ENCODE data around the gene KATNBL1.
"Not testable (repeated sequence)": the region's sequence is repeated elsewhere in the genome, so short reads cannot be mapped to it uniquely, and the experiment has no call there.

Gene KATNBL1

DNA sequence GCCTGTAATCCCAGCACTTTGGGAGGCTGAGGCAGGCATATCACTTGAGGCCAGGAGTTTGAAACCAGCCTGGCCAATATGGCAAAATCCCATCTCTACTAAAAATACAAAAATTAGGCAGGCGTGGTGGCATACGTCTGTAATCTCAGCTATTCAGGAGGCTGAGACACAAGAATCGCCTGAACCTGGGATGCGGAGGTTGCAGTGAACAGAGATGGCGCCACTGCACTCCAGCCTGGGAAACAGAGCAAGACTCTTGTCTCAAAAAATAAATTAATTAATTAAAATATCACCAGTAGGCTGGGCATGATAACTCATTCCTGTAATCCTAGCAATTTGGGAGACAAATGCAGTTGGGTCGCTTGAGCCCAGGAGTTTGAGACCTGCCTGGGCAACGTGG lies 16.6 kb downstream of the KATNBL1 start:
- not testable (repeated sequence) for DNase-seq (ENCODE audit: low read depth)

DNA sequence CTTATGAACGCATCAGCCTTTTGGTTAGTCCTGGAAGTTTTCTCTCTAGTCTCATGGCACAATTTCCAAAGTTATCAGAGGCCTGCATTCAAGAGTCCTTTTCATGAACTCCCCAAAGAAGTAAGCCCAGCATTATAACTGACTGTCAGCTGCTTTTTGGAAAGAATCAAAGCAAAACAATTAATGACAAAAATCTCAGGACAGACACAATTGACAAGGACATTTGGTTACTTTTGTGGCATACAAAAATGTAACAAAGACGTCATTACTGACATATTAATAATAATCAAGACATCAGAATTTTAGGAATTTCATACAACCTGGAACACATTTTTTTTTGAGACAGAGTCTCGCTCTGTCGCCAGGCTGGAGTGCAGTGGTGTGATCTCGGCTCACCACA lies 21.2 kb downstream of the KATNBL1 start:
- no peak for DNase-seq (ENCODE audit: low read depth)

DNA sequence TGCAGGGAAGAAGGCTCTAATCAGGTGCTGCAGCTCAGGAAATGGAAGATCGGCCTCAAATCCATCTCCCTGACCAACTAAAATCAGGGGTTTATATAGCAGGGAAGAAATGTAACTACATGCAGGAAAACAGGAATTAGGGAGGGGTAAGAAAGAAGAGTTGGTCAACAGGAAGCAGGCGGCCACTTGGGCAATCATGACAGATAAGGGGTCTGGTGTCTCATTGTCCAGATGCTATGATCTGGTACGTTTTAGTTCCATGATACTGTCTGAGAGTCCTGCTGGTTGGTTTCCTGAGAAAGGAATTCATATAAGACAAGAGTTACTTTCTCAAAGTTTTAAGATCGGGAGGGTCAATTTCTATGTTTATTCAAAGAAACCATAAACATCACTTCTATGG lies 24.2 kb downstream of the KATNBL1 start:
- no peak for DNase-seq (ENCODE audit: low read depth)

DNA sequence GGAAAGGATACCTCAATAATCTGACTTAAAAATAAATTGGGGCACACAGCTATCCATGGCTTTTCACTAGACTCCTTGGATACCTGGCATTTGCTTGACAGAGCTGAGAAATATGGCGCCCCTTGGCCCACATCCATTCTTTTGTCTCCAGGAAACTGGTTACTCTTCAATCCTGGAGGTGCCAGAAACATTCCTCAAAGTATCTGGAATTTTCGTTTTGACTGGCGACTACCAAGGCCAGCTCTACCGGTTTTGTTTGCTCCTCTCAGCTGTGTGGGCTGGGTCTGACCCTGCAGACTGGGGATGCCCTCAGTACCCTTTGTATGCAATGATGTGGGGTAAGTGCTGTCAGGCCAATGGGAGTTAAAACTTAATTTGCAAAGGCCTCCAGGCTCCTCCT lies 27.0 kb downstream of the KATNBL1 start:
- no peak for DNase-seq (ENCODE audit: low read depth)

DNA sequence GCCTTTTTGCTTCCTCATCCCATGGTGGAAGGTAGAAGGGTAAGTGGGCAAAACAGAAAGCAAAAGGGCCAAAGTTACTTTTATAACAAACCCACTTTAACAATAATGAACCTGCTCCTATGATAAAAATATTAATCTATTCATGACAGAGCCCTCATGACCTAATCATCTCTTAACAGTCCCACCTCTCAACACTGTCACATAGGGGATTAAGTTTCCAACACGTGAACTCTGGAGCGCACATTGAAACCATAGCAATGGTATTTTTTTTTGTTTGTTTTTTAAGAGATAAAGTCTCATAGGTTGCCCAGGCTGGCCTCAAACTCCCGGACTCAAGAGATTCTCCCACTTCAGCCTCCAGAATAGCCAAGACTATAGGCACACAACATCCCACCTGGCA lies 30.7 kb downstream of the KATNBL1 start:
- DNase-seq (ENCODE audit: low read depth), result no peak

DNA sequence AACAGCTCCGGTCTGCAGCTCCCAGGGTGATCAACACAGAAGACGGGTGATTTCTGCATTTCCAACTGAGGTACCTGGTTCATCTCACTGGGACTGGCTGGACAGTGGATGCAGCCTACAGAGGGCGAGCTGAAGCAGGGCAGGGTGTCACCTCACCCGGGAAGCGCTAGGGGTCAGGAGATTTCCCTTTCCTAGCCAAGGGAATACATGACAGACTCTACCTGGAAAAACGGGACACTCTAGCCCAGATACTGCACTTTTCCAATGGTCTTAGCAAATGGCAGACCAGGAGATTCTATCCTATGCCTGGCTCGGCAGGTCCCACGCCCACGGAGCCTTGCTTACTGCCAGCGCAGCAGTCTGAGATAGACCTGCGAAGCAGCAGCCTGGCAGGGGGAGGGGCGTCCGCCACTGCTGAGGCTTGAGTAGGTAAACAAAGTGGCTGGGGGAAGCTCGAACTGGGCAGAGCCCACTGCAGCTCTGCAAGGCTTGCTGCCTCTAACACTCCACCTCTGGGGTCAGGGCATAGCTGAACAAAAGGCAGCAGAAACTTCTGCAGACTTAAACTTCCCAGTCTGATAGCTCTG lies 43.8 kb downstream of the KATNBL1 start:
- DNase-seq (ENCODE audit: low read depth), result not testable (repeated sequence)

DNA sequence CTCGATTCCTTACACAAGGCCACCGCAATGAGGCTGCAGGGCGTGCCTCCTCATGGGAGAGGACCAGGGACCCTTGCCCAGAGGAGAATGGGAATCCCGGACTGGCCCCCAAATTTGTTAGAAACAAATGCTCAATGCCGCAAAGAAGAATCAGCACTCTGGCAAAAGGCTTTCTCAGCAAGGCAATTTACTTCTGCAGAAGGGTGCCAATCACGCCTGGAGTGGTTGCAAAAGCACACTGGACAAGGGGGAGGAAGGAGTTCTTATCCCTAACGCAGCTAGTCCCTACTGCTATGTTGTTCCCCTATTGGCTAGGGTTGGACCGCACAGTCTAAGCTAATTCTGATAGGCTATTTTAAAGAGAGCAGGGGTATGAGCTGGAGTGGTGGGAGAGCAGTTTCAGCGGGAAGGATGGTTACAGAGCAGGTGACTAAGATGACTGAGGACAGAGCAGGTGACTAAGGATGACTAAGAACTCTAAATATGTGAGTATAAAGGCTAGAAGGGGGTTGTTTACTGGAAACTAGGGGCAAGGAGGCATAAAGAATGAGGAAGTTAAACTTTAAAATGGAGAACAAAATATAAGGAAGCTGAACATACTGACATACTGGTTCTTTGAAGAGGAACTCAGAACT lies 48.5 kb downstream of the KATNBL1 start:
- DNase-seq (ENCODE audit: low read depth), result no peak

DNA sequence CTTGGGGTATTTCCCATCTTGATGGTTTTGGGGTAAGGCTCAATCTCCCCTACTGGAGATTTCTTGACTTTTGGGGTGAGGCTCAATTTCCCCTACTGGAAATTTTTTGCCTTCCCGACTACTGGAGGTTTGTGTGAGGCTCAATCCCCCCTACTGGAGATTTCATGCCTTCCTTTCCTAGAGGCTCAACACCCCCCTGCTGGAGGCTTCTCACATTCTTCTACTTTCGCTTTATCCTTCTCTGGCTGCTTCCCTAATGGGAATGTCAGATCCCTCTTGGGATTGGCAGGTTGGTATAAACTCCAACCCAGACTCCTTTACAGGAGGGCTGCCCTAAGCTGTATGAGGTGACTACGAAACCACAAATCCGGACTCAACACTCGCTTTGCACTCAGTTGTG lies 49.2 kb downstream of the KATNBL1 start:
- DNase-seq (ENCODE audit: low read depth), result no peak

DNA sequence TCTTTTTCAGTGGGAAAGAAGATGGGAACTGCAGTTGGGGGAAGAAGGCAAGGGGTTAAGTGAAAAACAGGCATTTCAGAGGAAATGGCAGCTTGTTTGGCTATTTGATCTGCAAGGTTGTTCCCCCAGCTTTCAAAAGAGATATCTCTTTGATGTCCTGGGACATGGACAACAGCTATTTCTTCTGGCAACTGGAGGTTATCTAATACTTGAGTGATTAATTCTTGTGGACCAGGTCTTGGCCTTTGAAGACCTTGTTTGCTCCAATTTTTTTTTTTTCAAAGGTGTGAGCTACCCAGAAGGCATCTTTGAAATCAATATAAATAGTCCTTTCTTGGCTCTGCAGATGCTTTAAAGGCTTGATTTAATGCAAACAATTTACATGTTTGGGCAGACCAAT lies 51.5 kb downstream of the KATNBL1 start:
- DNase-seq (ENCODE audit: low read depth), result no peak

DNA sequence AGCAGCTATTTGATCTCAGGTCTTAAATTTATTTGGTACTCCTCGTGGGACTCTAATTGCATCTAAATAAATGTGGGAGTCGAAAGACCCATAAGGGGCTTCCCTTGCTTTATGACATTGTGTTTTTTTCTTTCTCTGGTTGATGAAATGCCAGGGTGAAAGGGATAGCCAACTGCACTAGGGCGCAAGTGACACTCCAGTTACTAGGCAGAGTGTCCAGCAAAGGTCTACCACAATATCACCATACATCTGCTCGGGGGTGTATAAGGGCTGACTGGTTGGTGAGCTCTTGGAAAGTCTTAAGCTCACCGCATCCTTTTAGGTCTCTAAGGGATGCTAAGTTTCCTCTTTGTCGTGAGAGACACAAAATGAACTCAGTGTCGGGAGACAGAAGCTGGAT lies 54.0 kb downstream of the KATNBL1 start:
- no peak for DNase-seq (ENCODE audit: low read depth)

DNA sequence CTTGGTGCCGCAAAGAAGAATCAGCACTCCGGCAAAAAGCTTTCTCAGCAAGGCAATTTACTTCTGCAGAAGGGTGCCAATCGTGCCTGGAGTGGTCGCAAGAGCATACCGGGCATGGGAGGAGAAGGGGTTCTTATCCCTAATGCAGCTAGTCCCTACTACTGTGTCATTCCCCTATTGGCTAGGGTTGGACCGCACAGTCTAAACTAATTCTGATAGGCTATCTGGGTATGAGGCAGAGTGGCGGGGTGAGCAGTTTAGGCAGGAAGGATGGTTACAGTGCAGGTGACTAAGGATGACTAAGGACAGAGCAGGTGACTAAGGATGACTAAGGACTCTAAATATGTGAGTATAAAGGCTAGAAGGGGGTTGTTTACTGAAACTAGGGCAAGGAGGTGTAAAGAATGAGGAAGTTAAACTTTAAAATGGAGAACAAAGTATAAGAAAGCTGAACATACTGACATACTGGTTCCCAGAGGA lies 55.1 kb downstream of the KATNBL1 start:
- peak; percentile 34 for DNase-seq (ENCODE audit: low read depth)

DNA sequence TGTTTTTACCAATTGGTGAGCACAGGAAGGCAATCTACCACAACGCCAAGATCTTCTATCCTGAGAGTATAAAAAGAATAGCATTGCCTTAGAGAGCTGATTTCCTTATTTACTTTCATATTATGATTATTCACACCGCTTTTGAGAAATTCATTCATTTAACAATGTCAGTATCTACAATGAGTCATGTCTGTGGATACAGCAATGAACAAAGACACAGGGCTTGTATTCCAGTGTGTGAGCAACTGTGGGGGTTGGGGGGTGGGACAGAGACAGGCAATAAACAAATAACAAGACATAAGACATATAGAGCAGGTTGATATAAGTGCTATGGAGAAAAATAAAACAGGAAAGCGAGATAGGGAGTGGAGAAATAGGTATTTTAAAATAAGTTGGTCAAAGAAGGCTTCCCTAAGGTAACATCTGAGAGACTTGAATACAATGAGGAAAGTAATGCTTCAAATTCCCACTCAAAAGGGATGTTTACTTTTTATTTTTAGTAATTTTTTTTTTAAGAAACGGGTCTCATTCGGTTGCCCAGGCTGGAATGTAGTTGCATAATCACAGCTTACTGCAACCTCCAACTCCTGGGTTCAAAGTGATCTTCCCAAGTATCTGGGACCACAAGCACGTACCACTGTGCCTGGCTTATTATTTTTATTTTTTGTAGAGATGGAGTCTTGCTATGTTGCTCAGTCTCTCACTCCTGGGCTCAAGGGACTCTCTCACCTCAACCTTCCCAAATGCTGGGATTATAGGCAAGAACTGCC lies 62.3 kb downstream of the KATNBL1 start:
- no peak for DNase-seq (ENCODE audit: low read depth)

DNA sequence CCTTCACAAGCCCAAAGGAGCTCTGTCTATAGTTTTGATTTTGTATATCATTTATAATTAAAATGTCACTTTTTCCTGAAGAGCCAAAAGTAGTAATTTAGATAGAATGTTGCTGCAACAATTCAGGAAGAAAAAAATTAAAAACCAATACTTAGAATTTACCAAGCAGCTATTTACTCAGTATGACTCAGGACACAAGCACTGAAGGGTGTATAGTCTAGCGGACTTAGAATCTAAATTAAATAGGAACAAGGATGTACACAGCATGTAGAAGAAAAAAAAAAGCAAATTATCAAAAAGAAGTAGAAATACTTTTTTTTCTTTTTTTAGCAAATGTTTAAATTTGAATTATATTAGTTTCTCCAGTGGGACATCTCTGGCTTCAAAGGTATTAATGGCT lies 76.4 kb downstream of the KATNBL1 start:
- no peak for DNase-seq (ENCODE audit: low read depth)

DNA sequence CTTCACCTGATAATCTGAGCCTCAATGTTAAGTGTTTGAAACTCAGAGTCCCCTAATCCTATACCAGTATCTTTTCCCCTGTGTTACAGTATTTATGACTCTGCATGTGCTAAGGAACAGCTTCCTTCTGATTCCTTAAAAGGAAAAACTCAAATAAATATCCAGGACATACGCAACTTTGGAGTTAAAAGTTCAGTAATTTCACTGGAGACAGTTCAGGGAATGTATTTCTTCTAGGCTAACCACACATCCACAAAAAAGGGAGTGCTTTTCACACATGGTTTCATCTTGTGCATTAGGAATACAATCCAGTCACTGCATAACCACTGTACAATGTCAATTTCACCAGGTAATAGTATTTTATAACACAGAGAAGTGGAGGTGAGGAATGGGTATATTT lies 77.0 kb downstream of the KATNBL1 start:
- DNase-seq (ENCODE audit: low read depth), result no peak

DNA sequence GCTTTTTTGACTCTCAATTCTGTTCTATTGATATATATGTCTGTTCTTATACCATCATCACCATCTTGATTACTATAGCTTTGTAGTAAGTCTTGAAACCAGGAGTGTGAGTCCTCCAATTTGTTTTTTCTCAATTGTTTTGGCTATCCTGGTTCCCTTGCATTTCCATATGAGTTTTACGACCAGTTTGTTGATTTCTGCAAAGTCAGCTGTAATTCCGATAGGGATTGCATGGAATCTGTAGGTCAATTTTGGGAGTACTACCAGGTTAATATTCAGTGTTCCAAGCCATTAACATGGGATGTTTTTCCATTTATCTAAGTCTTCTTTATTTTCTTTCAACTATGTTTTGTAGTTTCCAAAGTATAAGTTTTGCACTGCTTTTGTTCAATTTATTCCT lies 81.0 kb downstream of the KATNBL1 start:
- DNase-seq (ENCODE audit: low read depth), result no peak

DNA sequence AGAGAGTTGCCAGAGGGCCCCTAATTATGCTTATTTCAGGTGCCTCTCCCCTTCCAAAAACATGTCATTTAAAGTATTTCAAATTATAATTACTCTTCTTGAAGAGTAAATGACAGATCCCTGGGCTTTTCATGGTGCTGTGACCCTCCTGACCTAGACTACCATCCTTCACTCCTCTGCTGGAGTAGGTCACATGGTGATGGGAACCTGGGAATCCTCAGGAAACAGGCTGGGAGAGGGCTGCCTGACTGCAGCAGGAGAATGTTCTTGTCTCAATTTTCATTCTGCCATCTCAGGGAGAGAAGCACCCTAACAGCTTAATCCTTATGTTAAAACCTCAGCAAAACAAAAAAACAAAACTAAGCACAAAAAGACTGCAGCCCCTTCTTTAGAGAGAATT lies 83.4 kb downstream of the KATNBL1 start:
- DNase-seq (ENCODE audit: low read depth), result no peak

DNA sequence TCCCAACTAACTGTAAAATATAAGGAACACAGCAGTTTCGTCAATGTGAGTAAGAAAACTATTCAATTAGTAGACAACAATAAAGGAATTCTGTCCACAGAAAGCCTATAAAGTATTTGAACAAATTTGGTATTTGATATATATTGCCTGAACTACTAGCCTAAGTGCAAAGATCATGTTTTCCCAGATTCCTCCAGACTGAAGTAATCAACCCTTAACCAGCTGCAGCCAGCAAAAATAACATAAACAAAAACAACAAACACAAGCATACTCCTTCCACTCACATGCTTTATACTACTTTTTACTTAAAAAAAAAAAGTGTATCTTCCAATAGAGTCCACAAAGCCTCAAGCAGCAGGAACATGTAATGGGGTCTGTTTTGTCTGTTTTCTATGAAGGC lies 84.0 kb downstream of the KATNBL1 start:
- no peak for DNase-seq (ENCODE audit: low read depth)

DNA sequence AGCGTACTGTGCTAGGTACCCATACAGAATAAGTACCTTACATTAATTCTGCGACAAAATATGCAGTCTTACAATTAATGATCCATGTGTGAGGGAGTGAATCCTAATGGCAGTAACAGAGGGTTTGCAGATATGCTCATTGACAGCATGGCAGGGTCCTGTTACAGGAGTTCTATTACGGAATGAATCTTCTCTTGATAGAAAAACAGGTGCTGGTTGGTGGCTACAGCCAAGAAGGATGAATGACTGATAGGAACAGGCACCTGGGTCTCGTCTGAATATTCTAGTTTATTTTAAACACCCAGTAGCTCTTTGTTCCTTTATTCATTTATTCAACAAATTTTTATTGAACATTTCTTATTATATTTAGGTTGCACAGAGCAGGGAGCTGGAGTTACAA lies 85.2 kb downstream of the KATNBL1 start:
- DNase-seq (ENCODE audit: low read depth), result no peak

DNA sequence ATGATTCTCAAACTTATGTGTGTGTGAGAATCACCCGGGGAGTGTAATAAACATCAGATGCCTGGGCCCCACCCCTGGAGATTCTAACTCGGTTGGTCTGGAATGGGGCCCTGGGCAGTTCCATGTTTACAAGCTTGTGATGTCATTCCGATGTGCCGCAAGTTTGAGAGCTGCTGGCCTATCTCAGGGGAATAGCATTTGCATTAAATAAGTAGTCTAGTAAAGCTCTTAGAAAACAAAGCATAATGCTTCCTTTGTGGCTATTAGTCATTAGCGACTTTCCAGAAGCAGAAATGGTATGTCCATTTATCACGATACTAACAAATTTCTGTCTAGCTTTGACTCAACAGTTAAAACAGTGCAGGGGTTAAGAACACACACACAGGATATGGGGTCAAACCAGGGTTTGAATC lies 87.1 kb downstream of the KATNBL1 start:
- DNase-seq (ENCODE audit: low read depth), result peak; percentile 65

DNA sequence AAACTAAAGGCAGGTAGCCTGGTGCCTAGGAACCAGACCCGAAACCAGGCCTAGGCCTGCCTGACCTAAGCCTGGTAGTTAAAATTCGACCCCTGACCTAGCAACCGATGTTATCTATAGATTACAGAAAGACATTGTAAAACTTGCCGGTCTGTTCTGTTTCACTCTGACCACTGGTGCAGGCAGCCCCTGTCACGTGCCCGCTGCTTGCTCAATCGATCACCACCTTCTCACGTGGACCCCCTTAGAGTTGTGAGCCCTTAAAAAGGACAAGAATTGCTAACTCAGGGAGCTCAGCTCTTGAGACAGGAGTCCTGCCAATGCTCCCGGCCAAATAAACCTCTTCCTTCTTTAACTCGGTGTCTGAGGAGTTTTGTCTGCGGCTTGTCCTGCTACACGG lies 88.1 kb downstream of the KATNBL1 start:
- not testable (repeated sequence) for DNase-seq (ENCODE audit: low read depth)

DNA sequence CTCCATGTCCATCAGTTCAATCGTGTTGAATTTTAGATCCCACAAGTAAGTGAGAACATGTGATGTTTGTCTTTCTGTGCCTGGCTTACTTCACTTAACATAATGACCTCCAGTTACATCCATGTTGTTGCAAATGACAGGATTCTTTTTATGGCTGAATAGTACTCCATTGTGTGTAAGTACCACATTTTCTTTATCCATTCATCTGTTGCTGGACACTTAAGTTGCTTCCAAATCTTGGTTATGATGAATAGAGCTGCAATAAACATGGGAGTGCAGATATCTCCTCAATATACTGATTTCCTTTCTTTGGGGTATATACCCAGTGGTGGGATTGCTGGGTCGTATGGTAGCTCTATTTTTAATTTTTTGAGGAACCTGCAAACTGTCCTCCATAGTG lies 89.5 kb downstream of the KATNBL1 start:
- DNase-seq (ENCODE audit: low read depth), result not testable (repeated sequence)

DNA sequence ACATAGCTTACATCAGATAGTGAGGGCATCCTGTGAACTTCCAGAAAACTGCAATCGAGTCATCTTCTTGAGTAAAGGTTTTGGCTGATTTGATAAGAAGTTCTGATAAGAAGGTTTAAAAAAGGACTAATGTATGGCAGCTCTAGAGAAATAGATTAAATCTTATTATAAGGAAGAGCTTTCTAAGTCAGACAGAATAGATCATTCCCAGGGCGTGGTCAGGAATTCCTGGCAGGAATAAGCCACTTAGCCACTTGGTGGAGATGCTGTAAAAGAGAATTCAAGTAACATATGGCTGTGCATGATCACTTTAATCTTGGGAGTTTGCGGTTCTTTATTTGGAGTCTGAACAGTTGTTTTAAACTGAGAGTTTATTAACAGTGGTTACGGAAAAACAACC lies 90.6 kb downstream of the KATNBL1 start:
- no peak for DNase-seq (ENCODE audit: low read depth)

DNA sequence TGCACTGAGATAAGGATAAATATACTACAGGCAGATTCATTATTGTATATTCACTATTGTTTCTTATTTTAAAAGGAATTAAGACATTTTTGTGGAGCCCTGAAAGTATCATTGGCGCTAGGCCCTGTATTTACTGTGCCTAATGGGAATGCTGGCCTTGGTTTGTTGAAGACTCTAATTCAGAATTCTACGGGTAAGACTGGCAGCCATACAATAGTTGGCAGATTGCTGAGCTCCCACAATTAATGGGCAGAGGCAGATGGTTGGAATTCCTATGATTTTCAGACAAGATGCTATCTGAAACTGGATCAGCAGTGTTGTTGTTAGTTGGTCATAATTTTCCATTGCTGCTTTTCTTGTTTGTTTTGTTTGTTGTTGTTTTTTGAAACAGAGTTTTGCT lies 93.3 kb downstream of the KATNBL1 start:
- no peak for DNase-seq (ENCODE audit: low read depth)
